GM19397 (cell line): ENCODE measurements around the gene BIVM.
"Not testable (repeated sequence)": the region's sequence is repeated elsewhere in the genome, so short reads cannot be mapped to it uniquely, and the experiment has no call there.

Source experiments
- ATAC-seq: cut with Tn5 transposase; IDR thresholded peaks from one replicate; pipeline ENCODE4 v1.9.1; 2021; ENCODE audit warnings: mild to moderate bottlenecking, moderate library complexity; ENCODE audit not compliant: unreplicated experiment

The BIVM gene

DNA sequence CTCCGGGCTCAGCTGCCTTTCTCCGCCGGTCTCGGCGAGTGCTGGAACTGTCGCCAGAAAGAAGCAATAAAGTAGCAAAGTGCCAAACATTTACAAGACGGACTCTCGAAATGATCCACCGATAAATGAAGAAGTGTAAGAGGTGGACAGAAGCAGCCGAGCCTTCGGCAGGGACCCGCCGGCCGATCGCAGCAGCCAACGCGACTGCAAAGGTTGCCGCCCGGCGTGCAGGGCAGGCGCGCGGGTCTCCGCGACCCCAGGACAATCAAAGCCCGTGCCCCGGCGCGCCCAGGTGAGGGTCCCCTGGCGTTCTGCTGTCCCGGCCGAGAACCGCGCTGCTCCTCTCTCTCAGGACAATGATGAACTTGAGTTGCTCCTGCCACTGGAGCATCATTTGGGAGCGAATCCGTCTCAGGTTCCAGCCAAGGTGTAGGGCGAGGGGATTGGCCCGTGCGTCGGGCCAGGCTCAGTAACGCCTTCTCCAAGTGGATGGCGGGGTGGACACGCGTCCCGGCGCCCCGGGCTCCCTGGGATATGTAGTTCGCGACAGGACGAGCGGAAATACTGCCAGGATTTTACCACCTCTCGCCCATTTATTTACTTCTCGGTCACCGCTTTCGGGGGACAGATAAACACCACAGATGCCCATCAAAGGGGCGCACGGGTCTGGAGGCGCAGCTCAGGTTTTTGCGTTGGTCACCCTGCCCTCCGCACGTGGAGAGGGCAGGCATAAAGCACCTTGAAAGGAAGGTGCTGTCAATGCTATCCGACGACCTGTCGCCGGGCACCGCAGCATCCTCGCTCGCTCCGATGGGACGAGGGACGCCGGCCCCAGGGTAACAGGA lies at the start of gene BIVM, which contains the start of gene POGLUT2:
TSS of gene BIVM (plus strand) at position 539 of the 845 bp plus-strand sequence. CDS start 8,149 bp downstream, outside the sequence.
TSS of gene POGLUT2 (minus strand) at position 396 of the 845 bp plus-strand sequence. CDS start at position 90, 306 bp downstream.
- ATAC-seq, result peak; percentile 74

- ATAC-seq, result no peak
Measured at GRCh38 chr13:102751886-102752285, 47.0 kb upstream of the BIVM start.

- ATAC-seq, result no peak
Measured at GRCh38 chr13:102757006-102757405, 41.9 kb upstream of the BIVM start.

GRCh38 chr13:102758842-102759241 lies 40.1 kb upstream of the BIVM start:
- no peak for ATAC-seq

GRCh38 chr13:102761071-102761470 lies 37.8 kb upstream of the BIVM start:
- no peak for ATAC-seq

- ATAC-seq, result no peak
Measured at GRCh38 chr13:102763741-102764140, 35.2 kb upstream of the BIVM start.

- ATAC-seq, result no peak
Measured at GRCh38 chr13:102768909-102769308, 30.0 kb upstream of the BIVM start.

GRCh38 chr13:102769679-102770078 lies 29.2 kb upstream of the BIVM start:
- ATAC-seq, result no peak

GRCh38 chr13:102770435-102770834 lies 28.5 kb upstream of the BIVM start:
- ATAC-seq, result no peak

DNA sequence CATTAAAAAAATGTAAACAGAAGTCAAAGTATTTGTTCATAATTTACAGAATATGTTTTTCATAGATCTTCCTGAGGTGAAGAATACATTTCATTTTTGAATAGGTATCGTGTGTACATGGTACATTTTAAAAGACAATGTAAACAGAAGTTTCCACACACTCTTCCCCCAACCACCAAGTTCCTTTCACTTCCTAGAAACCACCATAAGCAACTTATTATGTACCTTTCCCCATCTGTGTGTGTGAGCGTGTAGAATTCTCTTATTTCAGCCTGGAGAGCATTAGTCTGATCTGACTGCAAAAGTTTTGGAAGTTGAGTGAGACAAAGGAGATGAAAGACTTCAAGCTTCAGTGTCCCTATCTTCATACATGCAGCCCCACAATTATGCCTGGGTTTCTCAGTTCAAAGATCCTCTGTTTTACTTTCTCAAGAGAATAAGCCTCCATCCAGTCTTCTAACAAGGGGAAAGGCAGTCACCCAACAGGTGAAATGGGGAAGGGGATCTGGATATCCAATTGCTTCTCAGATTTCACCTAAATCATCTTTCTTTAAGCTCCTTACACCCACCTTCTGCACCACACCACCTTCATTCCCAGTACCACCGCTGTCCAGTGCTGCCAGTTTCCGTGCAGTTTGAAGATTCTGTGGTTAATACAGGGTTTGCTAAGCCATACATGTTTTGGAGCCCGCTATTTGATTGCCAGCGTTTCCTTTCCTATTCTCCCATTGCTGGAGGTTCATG lies 27.4 kb upstream of the BIVM start:
- no peak for ATAC-seq

- no peak for ATAC-seq
Measured at GRCh38 chr13:102772042-102772425, 26.9 kb upstream of the BIVM start.

GRCh38 chr13:102773441-102774213 lies 25.3 kb upstream of the BIVM start, which contains the start of gene TEX30:
Gene TEX30, minus strand, starts transcription at chr13:102773786. Its CDS starts 3,760 bp downstream, at chr13:102770026.
- ATAC-seq, result peak; percentile 94

- no peak for ATAC-seq
Measured at GRCh38 chr13:102774214-102774568, 24.7 kb upstream of the BIVM start.

DNA sequence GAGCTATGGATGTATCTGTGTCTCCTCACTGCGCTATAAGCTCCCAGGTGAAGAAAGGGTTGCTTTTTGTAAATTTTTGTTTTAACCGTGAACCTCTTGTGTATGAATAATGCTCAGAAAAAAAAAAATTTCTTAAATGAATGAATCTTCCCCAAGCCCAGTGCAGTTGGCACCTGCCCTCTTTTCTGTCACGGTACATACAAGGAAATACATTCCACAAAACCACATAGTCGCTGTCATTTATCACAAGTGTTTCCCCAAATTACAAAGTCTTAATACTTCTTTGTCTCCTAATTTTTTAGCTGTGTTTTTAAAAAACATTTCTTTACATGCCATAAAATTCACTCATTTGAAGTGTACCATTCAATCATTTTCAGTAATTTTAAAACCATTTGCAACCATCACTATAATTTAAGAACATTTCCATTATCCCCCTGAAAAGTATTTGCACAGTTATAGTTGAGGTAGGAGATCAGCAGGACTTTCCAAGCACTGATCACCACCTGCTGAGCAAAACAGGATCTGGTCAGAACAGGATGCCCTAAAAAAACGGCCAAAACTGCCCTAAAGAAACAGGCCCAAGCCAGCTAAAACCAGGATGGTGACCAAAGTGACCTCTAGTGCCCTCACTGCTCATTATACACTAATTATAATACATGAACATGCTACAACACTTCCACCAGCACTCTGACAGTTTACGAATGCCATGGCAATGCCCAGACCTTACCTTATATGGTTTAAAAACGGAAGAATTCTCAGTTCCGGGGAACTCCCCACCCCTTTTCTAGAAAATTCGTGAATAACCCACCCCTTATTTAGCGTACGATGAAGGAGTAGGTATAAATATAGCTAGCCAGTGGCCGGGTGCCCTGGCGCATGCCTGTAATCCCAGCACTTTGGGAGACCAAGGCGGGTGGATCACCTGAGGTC lies 24.1 kb upstream of the BIVM start:
- ATAC-seq, result no peak

DNA sequence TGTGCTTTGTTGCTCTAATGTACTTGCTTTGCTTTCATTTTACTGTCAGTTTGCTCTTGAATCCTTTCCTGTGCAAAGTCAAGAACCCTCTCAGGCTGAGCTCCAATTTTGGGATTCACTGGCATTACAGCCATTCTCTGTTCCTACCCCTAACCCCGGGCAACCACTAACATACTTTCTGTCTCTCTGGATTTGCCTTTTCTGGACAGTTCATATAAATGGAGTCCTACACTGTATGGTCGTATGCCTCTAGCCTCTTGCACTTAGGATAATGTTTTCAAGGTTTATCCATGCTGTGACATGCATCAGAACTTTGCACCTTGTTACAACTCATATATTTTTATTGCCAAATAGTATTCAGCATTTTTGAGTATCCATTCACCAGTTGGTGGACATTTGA lies 22.6 kb upstream of the BIVM start:
- ATAC-seq, result no peak

DNA sequence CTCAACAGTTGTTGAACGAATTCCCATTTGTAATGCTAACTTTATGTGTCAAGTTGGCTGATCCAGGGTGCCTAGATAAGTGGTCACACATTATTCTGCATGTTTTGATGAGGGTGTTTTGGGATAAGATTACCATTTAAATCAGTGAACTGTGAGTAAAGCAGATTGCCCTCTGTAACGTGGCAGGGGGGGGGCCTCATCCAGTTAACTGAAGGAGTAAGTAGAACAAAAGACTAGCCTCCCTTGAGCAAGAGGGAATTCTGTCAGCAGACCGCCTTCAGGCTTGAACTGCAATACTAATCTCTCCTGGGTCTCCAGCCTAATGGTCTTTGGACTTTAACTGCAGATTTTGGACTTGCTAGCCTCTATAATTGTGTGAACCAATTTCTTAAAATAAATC lies 21.2 kb upstream of the BIVM start:
- no peak for ATAC-seq

GRCh38 chr13:102779436-102780159 lies 19.3 kb upstream of the BIVM start:
- ATAC-seq, result no peak

DNA sequence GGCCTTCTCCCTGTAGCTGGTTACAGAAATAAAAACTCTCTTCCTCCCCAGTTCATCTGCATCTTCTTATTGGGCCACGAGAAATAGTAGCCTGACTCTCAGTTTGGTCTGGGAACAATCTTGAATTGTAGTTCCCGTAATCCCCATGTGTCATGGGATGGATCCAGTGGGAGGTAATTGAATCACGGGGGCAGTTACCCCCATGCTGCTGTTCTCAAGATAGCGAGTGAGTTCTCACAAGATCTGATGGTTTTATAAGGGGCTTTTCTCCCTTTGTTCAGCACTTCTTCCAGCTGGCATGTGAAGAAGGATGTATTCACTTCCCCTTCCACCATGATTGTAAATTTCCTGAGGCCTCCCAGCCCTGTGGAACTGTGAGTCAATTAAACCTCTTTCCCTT lies 18.3 kb upstream of the BIVM start:
- ATAC-seq, result not testable (repeated sequence)

GRCh38 chr13:102781591-102781990 lies 17.3 kb upstream of the BIVM start:
- no peak for ATAC-seq
